HepG2 (cell line): ENCODE results near the gene BPIFB6. TPM values are rescaled to one million over a fixed set of nuclear protein-coding genes. Genes with fewer than 3 reads are reported as not detected.

Experiments used
- CREB1 ChIP-seq, 2 experiments: fragments of 450-650 bp in 1 of 2; IDR thresholded peaks; 2 replicates each; pipeline ENCODE4 v1.6.1; 2016 to 2017; ENCODE audit warnings: control low read depth in 1 of 2, mild to moderate bottlenecking in 1 of 2, missing compliant biosample characterization in 1 of 2, missing genetic modification characterization in 1 of 2
- DNMT3B ChIP-seq: conservative IDR thresholded peaks from 2 replicates; pipeline ENCODE4 v1.6.1; 2016; ENCODE audit warnings: missing biosample characterization, control low read depth
- FOXM1 ChIP-seq: sonication (generic); formaldehyde crosslinking; IDR thresholded peaks from 2 replicates; pipeline ENCODE4 v1.5.0; 2020; ENCODE audit warnings: missing genetic modification reagents
- JUND ChIP-seq: sonication (generic); formaldehyde crosslinking; IDR thresholded peaks from 2 replicates; pipeline ENCODE4 v1.8.0; 2022; ENCODE audit warnings: mild to moderate bottlenecking, missing genetic modification reagents
- TEAD3 ChIP-seq: optimal IDR thresholded peaks from 2 replicates; pipeline ENCODE3; 2016; ENCODE audit warnings: borderline replicate concordance
- THAP11 ChIP-seq: IDR thresholded peaks from 2 replicates; pipeline ENCODE4 v1.6.1; 2016; ENCODE audit warnings: missing biosample characterization, missing genetic modification reagents
- ZFP36L2 ChIP-seq: sonication (generic); formaldehyde crosslinking; IDR thresholded peaks from 2 replicates; pipeline ENCODE4 v1.4.0; 2020; ENCODE audit warnings: missing genetic modification reagents
- ZFX ChIP-seq: sonication (generic); formaldehyde crosslinking; IDR thresholded peaks from 2 replicates; pipeline ENCODE4 v1.4.0; 2020; ENCODE audit warnings: mild to moderate bottlenecking, low read depth, missing genetic modification reagents, moderate library complexity
- ZNF83 ChIP-seq: sonication (generic); formaldehyde crosslinking; IDR thresholded peaks from 2 replicates; pipeline ENCODE4 v1.4.0; 2020; ENCODE audit warnings: missing genetic modification reagents, mild to moderate bottlenecking, borderline replicate concordance
- polyA plus RNA-seq, 8 experiments: library from polyadenylated mRNA; depleted of rRNA in 3 of 8; stranded (reverse) in 7 of 8; unstranded in 1 of 8; fragments of >200 nt; fragmentation: Illumina TruSeq in 4 of 8; extraction: Trizol in 4 of 8; gene quantifications; 2 replicates each; pipeline versions ENCODE4 v1.2.1 to v1.2.3, GENCODE V29; 2011 to 2016; ENCODE audit warnings: low read depth in 4 of 8, missing spikeins in 1 of 8, mixed read lengths in 1 of 8; ENCODE audit not compliant: insufficient read depth in 1 of 8
- total RNA-seq, 5 experiments: library from RNA; depleted of rRNA; stranded (reverse); fragments of >200 nt; fragmentation: Illumina TruSeq; extraction: Trizol; gene quantifications; 2 replicates each; pipeline ENCODE4 v1.2.3, GENCODE V29; 2016; ENCODE audit warnings: low read depth in 1 of 5
- TF ChIP-seq, protein P1 (sequence below), 2 experiments: sonication (generic) in 1 of 2; formaldehyde crosslinking in 1 of 2; IDR thresholded peaks; 2 replicates each; pipeline versions ENCODE4 v1.6.1 to v1.9.0; 2014 to 2022; ENCODE audit warnings: antibody characterized with exemption in 1 of 2, borderline replicate concordance in 1 of 2, inconsistent platforms in 1 of 2, low read depth in 1 of 2, missing genetic modification reagents in 1 of 2
- TF ChIP-seq, protein P2 (sequence below): sonication (generic); formaldehyde crosslinking; IDR thresholded peaks from 2 replicates; pipeline ENCODE4 v1.4.0; 2020; ENCODE audit warnings: low read depth, mild to moderate bottlenecking, missing genetic modification reagents
- TF ChIP-seq, protein P3 (sequence below): sonication (generic); formaldehyde crosslinking; IDR thresholded peaks from 2 replicates; pipeline ENCODE4 v1.4.0; 2020; ENCODE audit warnings: missing genetic modification reagents, borderline replicate concordance
- TF ChIP-seq, protein P4 (sequence below): sonication (generic); formaldehyde crosslinking; IDR thresholded peaks from 2 replicates; pipeline ENCODE4 v1.8.0; 2022; ENCODE audit warnings: mild to moderate bottlenecking, missing genetic modification reagents, moderate library complexity
- TF ChIP-seq, protein P5 (sequence below): sonication (generic); formaldehyde crosslinking; IDR thresholded peaks from 2 replicates; pipeline ENCODE4 v1.4.0; 2020; ENCODE audit warnings: missing genetic modification reagents, low read depth, mild to moderate bottlenecking, borderline replicate concordance

Gene BPIFB6
- total and polyA plus RNA-seq, 2 of the 13 experiments (the other 11 are each of a cell fraction or from before 2014, with no cell fraction given), result 0.13 to 1.7 TPM

DNA sequence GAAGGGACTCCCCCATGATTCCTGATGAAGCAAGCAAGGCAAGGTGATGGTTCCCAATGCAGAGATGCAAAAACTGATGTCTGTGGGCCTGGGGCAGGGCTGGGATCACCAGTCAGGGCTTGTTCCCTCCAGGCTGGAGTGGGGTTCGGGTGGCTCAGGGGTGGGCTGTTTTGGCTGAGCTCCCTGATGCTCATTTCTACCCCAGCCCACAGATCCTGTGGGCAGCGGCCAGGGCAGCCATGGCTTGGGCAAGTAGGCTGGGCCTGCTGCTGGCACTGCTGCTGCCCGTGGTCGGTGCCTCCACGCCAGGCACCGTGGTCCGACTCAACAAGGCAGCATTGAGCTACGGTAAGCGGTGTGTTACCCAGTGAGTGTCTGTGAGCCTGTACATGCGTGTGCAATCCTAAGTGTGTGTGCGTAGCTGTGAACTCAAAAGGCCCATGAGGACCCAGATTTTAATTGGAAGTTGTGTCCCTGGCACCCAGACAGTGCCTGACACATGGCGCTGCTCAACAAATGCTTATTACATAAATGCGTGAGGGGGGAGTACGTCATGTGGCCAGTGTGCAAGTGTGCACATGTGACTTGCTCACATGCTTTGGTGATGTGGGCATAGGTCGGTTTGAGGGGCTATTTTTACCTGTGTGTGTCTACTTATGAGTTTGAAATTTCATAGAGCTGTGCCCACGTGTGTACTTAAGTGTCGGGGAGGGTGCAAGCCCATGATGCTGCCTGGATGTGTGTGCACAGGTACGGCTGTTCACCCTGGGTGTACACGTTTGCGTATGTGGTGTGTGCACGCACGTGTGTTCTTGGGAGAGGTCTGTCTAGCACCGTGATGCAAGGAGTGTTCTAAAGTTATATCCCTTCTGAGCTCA, 22.9 kb upstream of the BPIFB6 start (continued):
- TF ChIP-seq, protein P1, sequence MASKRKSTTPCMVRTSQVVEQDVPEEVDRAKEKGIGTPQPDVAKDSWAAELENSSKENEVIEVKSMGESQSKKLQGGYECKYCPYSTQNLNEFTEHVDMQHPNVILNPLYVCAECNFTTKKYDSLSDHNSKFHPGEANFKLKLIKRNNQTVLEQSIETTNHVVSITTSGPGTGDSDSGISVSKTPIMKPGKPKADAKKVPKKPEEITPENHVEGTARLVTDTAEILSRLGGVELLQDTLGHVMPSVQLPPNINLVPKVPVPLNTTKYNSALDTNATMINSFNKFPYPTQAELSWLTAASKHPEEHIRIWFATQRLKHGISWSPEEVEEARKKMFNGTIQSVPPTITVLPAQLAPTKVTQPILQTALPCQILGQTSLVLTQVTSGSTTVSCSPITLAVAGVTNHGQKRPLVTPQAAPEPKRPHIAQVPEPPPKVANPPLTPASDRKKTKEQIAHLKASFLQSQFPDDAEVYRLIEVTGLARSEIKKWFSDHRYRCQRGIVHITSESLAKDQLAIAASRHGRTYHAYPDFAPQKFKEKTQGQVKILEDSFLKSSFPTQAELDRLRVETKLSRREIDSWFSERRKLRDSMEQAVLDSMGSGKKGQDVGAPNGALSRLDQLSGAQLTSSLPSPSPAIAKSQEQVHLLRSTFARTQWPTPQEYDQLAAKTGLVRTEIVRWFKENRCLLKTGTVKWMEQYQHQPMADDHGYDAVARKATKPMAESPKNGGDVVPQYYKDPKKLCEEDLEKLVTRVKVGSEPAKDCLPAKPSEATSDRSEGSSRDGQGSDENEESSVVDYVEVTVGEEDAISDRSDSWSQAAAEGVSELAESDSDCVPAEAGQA (IDR thresholded peaks at IDR 0.05; ENCODE audit: low read depth), result peak; percentile 40; the same call in 1 of the 2 replicates
- TF ChIP-seq, protein P1 (CRISPR knock-in tag; IDR thresholded peaks at IDR 0.05; ENCODE audit: borderline replicate concordance), result peak; percentile 80
- TF ChIP-seq, protein P2, sequence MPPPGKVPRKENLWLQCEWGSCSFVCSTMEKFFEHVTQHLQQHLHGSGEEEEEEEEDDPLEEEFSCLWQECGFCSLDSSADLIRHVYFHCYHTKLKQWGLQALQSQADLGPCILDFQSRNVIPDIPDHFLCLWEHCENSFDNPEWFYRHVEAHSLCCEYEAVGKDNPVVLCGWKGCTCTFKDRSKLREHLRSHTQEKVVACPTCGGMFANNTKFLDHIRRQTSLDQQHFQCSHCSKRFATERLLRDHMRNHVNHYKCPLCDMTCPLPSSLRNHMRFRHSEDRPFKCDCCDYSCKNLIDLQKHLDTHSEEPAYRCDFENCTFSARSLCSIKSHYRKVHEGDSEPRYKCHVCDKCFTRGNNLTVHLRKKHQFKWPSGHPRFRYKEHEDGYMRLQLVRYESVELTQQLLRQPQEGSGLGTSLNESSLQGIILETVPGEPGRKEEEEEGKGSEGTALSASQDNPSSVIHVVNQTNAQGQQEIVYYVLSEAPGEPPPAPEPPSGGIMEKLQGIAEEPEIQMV (CRISPR knock-in tag), result no peak; the same call in 1 of the 2 replicates
- TF ChIP-seq ZFP36L2 (CRISPR knock-in tag) (0 out of 2 replicates have a peak, but pooled peaks have one; percentile 70), TEAD3 (CRISPR knock-in tag) (no peak), JUND (CRISPR knock-in tag) (no peak), ZFX (CRISPR knock-in tag) (peak; percentile 40), DNMT3B (CRISPR knock-in tag) (no peak), CREB1 (IDR thresholded peaks at IDR 0.05) (peak; percentile 51; the same call in 1 of the 2 replicates), CREB1 (CRISPR knock-in tag; IDR thresholded peaks at IDR 0.05) (no peak), THAP11 (no peak), FOXM1 (no peak), ZNF83 (CRISPR knock-in tag) (peak; percentile 70)
- TF ChIP-seq, protein P3, sequence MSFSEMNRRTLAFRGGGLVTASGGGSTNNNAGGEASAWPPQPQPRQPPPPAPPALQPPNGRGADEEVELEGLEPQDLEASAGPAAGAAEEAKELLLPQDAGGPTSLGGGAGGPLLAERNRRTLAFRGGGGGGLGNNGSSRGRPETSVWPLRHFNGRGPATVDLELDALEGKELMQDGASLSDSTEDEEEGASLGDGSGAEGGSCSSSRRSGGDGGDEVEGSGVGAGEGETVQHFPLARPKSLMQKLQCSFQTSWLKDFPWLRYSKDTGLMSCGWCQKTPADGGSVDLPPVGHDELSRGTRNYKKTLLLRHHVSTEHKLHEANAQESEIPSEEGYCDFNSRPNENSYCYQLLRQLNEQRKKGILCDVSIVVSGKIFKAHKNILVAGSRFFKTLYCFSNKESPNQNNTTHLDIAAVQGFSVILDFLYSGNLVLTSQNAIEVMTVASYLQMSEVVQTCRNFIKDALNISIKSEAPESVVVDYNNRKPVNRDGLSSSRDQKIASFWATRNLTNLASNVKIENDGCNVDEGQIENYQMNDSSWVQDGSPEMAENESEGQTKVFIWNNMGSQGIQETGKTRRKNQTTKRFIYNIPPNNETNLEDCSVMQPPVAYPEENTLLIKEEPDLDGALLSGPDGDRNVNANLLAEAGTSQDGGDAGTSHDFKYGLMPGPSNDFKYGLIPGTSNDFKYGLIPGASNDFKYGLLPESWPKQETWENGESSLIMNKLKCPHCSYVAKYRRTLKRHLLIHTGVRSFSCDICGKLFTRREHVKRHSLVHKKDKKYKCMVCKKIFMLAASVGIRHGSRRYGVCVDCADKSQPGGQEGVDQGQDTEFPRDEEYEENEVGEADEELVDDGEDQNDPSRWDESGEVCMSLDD (CRISPR knock-in tag), result no peak
- TF ChIP-seq, protein P4, sequence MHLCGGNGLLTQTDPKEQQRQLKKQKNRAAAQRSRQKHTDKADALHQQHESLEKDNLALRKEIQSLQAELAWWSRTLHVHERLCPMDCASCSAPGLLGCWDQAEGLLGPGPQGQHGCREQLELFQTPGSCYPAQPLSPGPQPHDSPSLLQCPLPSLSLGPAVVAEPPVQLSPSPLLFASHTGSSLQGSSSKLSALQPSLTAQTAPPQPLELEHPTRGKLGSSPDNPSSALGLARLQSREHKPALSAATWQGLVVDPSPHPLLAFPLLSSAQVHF, result peak; percentile 77
- TF ChIP-seq, protein P5, sequence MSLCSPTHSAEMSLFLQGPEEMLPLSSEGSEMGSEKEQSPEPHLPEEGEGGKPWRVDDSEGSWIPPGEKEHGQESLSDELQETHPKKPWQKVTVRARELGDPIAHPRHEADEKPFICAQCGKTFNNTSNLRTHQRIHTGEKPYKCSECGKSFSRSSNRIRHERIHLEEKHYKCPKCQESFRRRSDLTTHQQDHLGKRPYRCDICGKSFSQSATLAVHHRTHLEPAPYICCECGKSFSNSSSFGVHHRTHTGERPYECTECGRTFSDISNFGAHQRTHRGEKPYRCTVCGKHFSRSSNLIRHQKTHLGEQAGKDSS, result 0 out of 2 replicates have a peak, but pooled peaks have one; percentile 24
